ENCODE measurements around the gene DNAAF5. TPM values are rescaled to one million over a fixed set of nuclear protein-coding genes. Genes with fewer than 3 reads are reported as not detected.

DNAAF5 gene
- total RNA-seq, 2 experiments from 2014 or later = 42.6 to 58.5 TPM

DNA sequence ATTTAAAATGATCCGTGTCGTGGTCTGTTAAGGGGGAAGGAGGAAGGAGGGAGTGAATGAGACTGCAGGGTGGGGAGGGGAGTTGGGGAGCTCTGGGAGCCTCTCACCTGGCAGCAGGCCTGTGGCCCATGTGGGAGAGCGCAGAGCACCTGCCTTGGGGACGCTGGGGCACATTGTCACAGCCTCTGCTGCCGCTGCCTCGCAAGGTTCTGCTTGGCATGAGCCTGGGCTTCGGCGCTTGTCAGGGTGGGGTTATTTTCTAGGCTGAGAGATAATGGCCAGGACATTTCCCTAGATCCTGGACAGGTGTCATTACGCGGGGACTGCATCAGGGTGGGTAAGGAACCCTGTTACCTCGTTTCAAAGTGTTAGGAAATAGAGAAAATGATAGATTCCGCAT is 103.6 kb downstream of the DNAAF5 start:
- H3K9me2 ChIP-seq (ENCODE audit: insufficient read depth, low read length) = no peaks in the 10 kb centered on the region
- POLR2A ChIA-PET = no interaction called here
- no peak overlapping the region for H2AFZ ChIP-seq (ENCODE audit: low read length)
- TF ChIP-seq, protein P1, sequence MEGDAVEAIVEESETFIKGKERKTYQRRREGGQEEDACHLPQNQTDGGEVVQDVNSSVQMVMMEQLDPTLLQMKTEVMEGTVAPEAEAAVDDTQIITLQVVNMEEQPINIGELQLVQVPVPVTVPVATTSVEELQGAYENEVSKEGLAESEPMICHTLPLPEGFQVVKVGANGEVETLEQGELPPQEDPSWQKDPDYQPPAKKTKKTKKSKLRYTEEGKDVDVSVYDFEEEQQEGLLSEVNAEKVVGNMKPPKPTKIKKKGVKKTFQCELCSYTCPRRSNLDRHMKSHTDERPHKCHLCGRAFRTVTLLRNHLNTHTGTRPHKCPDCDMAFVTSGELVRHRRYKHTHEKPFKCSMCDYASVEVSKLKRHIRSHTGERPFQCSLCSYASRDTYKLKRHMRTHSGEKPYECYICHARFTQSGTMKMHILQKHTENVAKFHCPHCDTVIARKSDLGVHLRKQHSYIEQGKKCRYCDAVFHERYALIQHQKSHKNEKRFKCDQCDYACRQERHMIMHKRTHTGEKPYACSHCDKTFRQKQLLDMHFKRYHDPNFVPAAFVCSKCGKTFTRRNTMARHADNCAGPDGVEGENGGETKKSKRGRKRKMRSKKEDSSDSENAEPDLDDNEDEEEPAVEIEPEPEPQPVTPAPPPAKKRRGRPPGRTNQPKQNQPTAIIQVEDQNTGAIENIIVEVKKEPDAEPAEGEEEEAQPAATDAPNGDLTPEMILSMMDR (conservative IDR thresholded peaks at IDR 0.05; ENCODE audit: low read length) = no peak
- TF ChIP-seq EZH2phosphoT487 (IDR thresholded peaks at IDR 0.05; ENCODE audit: borderline replicate concordance, low read depth, low read length) = no peak
- no peaks in the 10 kb centered on the region for H3K9me3 ChIP-seq (ENCODE audit: low read length)
- H3K27ac ChIP-seq (ENCODE audit: low read depth, low read length, poor library complexity, severe bottlenecking) = no peak overlapping the region
- H3K4me1 ChIP-seq (ENCODE audit: insufficient read depth, low read length, poor library complexity, severe bottlenecking) = no peaks in the 10 kb centered on the region
- peaks cover 57% of the 10 kb centered on the region for H3K79me2 ChIP-seq (ENCODE audit: insufficient read depth, low read depth, low read length)
- BruUV-seq (replicated peaks) = no TSS peak
- no peak overlapping the region for H3K4me3 ChIP-seq (ENCODE audit: low read depth, low read length, poor library complexity, severe bottlenecking)
- DNase-seq (ENCODE audit: low spot score) = no peak
- no peaks in the 10 kb centered on the region for H4K20me1 ChIP-seq (ENCODE audit: insufficient read depth, low read length)
- H3K36me3 ChIP-seq (ENCODE audit: insufficient read depth, low read length) = peaks cover 17% of the 10 kb centered on the region; the same call in 1 of the 2 replicates
- intact Hi-C loops (cut with micrococcal nuclease; ENCODE audit: unreplicated experiment) = no loop called here
- H3K4me2 ChIP-seq (ENCODE audit: low read length) = no peak overlapping the region
- CTCF ChIA-PET (ENCODE audit: unreplicated experiment) = no interaction called here

DNA sequence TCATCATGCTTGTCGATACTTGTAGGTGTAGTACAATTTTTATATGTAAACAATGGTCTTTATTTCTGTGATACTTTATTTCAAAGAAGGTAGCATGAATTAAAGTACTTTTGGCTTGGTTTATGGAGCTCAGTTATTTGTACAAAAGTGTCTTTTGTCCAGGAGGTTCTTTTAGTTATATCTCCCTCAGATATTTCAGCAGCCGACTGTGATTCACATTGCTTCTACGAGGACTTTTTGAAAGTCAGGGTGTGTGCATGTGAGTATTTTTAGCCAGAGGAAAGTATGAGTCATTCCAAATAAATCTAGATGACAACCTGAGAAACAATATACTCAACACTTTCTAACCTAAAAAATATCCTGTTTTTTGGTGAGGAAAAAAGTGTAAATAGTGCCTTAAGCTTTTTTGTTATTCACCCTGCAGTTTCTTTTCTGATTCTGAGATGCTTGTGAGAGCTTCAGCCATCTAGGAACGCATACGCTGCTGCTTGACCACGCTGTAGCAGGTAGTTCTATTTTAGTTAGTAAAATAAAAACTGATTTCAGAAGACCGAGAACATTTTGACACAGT is 105.2 kb downstream of the DNAAF5 start:
- Histone ChIP-seq H3K36me3 (ENCODE audit: insufficient read depth, low read length) (peaks cover 11% of the 10 kb centered on the region; the same call in 1 of the 2 replicates), H3K4me1 (ENCODE audit: insufficient read depth, low read length, poor library complexity, severe bottlenecking) (no peaks in the 10 kb centered on the region), H3K27ac (ENCODE audit: low read depth, low read length, poor library complexity, severe bottlenecking) (no peak overlapping the region), H3K4me2 (ENCODE audit: low read length) (no peak overlapping the region), H3K79me2 (ENCODE audit: insufficient read depth, low read depth, low read length) (peaks cover 44% of the 10 kb centered on the region), H4K20me1 (ENCODE audit: insufficient read depth, low read length) (no peaks in the 10 kb centered on the region), H3K9me3 (ENCODE audit: low read length) (no peaks in the 10 kb centered on the region), H3K4me3 (ENCODE audit: low read depth, low read length, poor library complexity, severe bottlenecking) (no peak overlapping the region), H2AFZ (ENCODE audit: low read length) (no peak overlapping the region), H3K9me2 (ENCODE audit: insufficient read depth, low read length) (no peaks in the 10 kb centered on the region)
- TF ChIP-seq EZH2phosphoT487 (IDR thresholded peaks at IDR 0.05; ENCODE audit: borderline replicate concordance, low read depth, low read length) = no peak
- TF ChIP-seq, protein P1 (conservative IDR thresholded peaks at IDR 0.05; ENCODE audit: low read length) = no peak
- intact Hi-C loops (cut with micrococcal nuclease; ENCODE audit: unreplicated experiment) = no loop called here
- ChIA-PET POLR2A (interaction anchor here (0.7 kb wide), 1 partner anchor 13 kb away, joined by 3 read pairs; no protein-coding TSS in a partner anchor), CTCF (ENCODE audit: unreplicated experiment) (no interaction called here)
- BruUV-seq (replicated peaks) = no TSS peak
- DNase-seq (ENCODE audit: low spot score) = no peak

- H3K4me1 ChIP-seq (ENCODE audit: insufficient read depth, low read length, poor library complexity, severe bottlenecking) = no peaks in the 10 kb centered on the region
- DNase-seq (ENCODE audit: low spot score) = no peak
- no peak within 1 kb of the TSS for H3K4me3 ChIP-seq (ENCODE audit: low read depth, low read length, poor library complexity, severe bottlenecking)
- H3K79me2 ChIP-seq (ENCODE audit: insufficient read depth, low read depth, low read length) = peaks cover 37% of the 10 kb centered on the region
- H3K27ac ChIP-seq (ENCODE audit: low read depth, low read length, poor library complexity, severe bottlenecking) = no peak within 1 kb of the TSS
- BruUV-seq (replicated peaks) = no TSS peak
- POLR2A ChIA-PET = interaction anchor here (0.7 kb wide), 1 partner anchor 14 kb away, joined by 3 read pairs; no protein-coding TSS in a partner anchor
- intact Hi-C loops (cut with micrococcal nuclease; ENCODE audit: unreplicated experiment) = no loop called here
- no peak within 1 kb of the TSS for H2AFZ ChIP-seq (ENCODE audit: low read length)
- H3K36me3 ChIP-seq (ENCODE audit: insufficient read depth, low read length) = peaks cover 11% of the 10 kb centered on the region; the same call in 1 of the 2 replicates
- no peak for TF ChIP-seq EZH2phosphoT487 (IDR thresholded peaks at IDR 0.05; ENCODE audit: borderline replicate concordance, low read depth, low read length)
- TF ChIP-seq, protein P1 (conservative IDR thresholded peaks at IDR 0.05; ENCODE audit: low read length) = no peak
- CTCF ChIA-PET (ENCODE audit: unreplicated experiment) = no interaction called here
- no peaks in the 10 kb centered on the region for H3K9me2 ChIP-seq (ENCODE audit: insufficient read depth, low read length)
- no peaks in the 10 kb centered on the region for H3K9me3 ChIP-seq (ENCODE audit: low read length)
- H3K4me2 ChIP-seq (ENCODE audit: low read length) = no peak within 1 kb of the TSS
- no peaks in the 10 kb centered on the region for H4K20me1 ChIP-seq (ENCODE audit: insufficient read depth, low read length)
These were observed 105.9 kb downstream of the DNAAF5 start, which contains the start of gene SUN1 for GRCh38 chr7:832167-832967. Gene SUN1, plus strand, starts transcription at chr7:832476. Its CDS starts 49 bp downstream, at chr7:832525.
